H54 (cell line): Measurements from ENCODE around the gene KAT5.
"Not testable (repeated sequence)": the region's sequence is repeated elsewhere in the genome, so short reads cannot be mapped to it uniquely, and the experiment has no call there.

Experiments used
- DNase-seq: peaks from one replicate; pipeline ENCODE4 v3.0.0; 2011; ENCODE audit warnings: low spot score, mixed read lengths; ENCODE audit not compliant: insufficient read length
- FAIRE-seq: peaks from 3 replicates; lab custom pipeline; 2011; peaks lifted over from hg19 to GRCh38; lab: Jason Lieb, UNC
- POLR2A ChIP-seq: IDR thresholded peaks from 2 replicates; pipeline ENCODE4 v1.6.1; 2011; ENCODE audit warnings: low read depth, mild to moderate bottlenecking, low read length

Gene KAT5

GRCh38 chr11:65744026-65744698, 32.1 kb downstream of the KAT5 start:
- no peak for FAIRE-seq
- TF ChIP-seq POLR2A, result no peak
- DNase-seq, result no peak

DNA sequence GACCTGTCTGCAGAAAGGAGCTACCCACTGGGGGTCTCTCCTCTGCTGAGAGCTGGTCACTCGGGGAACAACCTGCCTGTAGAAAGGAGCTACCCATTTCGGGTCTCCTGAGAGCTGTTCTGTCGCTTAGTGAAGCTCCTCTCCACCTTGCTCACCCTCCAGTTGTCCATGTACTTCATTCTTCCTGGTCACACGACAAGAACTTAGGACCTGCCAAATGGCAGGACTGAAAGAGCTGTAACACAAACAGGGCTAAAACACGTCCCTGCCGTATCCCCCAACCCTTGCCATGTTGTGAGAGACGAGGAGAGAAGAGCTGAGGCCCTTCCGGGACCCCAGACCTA, 32.6 kb downstream of the KAT5 start:
- DNase-seq (no peak), FAIRE-seq (no peak)
- TF ChIP-seq POLR2A, result no peak

- DNase-seq (no peak), FAIRE-seq (no peak)
- TF ChIP-seq POLR2A, result no peak
Observed at GRCh38 chr11:65745049-65745448, 33.0 kb downstream of the KAT5 start.

DNA sequence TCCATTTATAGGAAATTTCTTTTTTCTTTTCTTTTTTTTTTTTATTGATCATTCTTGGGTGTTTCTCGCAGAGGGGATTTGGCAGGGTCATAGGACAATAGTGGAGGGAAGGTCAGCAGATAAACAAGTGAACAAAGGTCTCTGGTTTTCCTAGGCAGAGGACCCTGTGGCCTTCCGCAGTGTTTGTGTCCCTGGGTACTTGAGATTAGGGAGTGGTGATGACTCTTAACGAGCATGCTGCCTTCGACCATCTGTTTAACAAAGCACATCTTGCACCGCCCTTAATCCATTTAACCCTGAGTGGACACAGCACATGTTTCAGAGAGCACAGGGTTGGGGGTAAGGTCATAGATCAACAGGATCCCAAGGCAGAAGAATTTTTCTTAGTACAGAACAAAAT, 50.1 kb downstream of the KAT5 start:
- DNase-seq, FAIRE-seq: not testable (repeated sequence)

- DNase-seq, FAIRE-seq: not testable (repeated sequence)
Observed at GRCh38 chr11:65762816-65763215, 50.8 kb downstream of the KAT5 start.

DNA sequence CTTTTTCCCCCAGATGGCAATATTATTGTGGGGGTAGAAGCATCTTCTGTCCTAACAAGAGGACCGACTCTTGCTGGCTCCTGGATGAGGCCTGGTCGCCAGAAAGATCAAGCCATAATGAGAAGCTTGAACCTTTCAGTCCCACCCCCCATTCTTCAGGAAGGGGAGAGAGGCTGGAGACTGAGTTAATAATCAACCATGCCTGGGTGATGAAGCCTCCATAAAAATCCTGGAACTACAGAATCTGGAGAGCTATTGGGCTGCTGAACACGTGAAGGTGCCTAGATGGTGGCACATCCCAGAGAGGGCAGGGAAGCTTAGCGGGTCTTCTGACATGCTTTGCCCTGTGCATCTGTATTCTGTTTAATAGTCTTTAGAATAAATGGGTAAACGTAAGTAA, 52.4 kb downstream of the KAT5 start:
- FAIRE-seq, result no peak
- TF ChIP-seq POLR2A, result no peak
- no peak for DNase-seq

DNA sequence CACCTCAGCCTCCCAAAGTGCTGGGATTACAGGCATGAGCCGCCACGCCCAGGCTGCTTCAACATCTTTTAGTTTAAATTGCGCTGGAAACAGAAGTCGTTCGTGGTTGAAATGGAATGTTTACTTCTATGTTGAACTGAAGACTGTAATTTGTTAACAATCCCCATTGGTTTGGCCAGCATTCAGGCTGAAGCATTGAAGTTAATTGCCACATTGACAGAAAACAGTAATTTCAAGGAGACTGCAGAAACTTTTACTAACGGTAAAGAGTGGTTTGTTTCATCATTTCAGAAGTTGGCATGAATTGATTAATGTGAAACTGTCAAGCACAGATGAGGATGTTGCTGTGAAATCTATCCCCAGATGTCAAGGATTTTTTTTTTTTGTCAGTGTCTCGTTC, 54.5 kb downstream of the KAT5 start:
- no peak for DNase-seq
- no peak for FAIRE-seq
- TF ChIP-seq POLR2A, result no peak

DNA sequence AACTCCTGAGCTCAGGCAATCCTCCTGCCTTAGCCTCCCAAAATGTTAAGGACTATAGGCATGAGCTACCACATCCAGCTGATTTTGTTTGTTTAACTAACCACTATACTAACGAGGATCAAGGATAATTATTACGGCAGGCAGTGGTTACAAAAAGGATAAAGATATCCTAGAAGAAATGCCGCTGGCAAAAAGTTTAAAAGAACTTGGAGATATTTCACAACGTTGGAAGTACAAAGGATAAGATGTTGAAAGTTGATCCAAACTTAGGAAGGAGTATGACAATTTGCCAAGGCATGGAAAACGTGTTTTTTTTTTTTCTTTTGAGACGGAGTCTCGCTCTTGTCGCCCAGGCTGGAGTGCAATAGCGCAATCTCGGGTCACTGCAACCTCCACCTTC, 55.4 kb downstream of the KAT5 start:
- TF ChIP-seq POLR2A, result no peak
- no peak for DNase-seq
- FAIRE-seq, result no peak

DNA sequence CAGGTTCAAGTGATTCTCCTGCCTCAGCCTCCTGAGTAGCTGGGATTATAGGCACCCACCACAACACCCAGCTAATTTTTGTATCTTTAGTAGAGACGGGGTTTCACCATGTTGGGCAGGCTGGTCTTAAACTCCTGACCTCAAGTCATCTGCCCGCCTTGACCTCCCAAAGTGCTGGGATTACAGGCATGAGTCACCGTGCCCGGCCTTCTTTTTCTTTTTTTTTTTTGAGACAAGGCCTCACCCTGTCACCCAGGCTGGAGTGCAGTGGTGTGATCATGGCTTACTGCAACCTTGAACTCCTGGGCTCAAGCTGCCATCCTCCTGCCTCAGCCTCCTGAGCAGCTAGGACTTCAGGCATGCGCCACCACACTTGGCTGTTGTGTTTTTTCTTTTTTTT, 55.8 kb downstream of the KAT5 start:
- FAIRE-seq, DNase-seq: not testable (repeated sequence)
